GM04503 (cell line): ENCODE data around the gene PITPNC1.
A peak's percentile ranks its signal among the peaks of the same experiment; 100 is the strongest.
"Not testable (repeated sequence)": the region's sequence is repeated elsewhere in the genome, so short reads cannot be mapped to it uniquely, and the experiment has no call there.

Source experiments
- DNase-seq: peaks from one replicate; pipeline ENCODE4 v3.0.0-alpha.2; 2012; ENCODE audit warnings: low read depth

PITPNC1 gene

GRCh38 chr17:67516571-67516970 is 139.5 kb downstream of the PITPNC1 start:
- not testable (repeated sequence) for DNase-seq

DNA sequence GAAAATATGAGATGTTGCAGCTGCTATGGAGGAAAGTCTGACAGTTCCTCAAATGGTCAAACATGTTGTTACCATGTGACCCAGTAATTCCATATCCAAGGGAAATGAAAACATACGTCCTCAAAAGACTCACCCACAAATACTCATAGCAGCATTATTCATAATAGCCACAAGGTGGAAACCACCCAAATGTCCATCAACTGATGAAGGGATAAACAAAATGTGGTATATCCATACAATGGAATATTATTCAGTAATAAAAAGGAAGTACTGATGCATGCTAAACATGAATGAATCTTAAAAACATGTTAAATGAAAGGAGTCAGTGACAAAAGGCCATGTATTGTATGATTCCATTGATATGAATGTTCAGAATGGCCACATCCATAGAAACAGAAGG is 140.2 kb downstream of the PITPNC1 start:
- no peak for DNase-seq

DNA sequence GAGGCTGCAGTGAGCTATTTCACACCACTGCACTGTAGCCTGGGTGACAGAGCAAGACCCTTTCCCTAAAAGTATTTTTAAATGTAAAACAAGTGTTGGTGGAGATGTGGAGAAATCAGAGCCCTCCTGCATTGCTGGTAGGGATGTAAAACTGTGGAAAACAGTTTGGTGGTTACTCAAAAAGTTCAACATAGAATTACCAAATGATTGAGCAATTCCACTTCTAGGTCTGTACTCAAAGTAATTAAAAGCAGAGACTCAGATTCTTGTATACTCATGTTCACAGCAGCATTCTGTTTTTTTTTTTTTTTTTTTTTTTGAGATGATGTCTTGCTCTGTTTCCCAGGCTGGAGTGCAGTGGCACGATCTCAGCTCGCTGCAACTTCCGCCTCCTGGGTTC is 141.8 kb downstream of the PITPNC1 start:
- DNase-seq = peak; percentile 67

GRCh38 chr17:67519801-67520251 is 142.7 kb downstream of the PITPNC1 start:
- no peak for DNase-seq

GRCh38 chr17:67520252-67520906 is 143.3 kb downstream of the PITPNC1 start:
- peak; percentile 51 for DNase-seq

DNA sequence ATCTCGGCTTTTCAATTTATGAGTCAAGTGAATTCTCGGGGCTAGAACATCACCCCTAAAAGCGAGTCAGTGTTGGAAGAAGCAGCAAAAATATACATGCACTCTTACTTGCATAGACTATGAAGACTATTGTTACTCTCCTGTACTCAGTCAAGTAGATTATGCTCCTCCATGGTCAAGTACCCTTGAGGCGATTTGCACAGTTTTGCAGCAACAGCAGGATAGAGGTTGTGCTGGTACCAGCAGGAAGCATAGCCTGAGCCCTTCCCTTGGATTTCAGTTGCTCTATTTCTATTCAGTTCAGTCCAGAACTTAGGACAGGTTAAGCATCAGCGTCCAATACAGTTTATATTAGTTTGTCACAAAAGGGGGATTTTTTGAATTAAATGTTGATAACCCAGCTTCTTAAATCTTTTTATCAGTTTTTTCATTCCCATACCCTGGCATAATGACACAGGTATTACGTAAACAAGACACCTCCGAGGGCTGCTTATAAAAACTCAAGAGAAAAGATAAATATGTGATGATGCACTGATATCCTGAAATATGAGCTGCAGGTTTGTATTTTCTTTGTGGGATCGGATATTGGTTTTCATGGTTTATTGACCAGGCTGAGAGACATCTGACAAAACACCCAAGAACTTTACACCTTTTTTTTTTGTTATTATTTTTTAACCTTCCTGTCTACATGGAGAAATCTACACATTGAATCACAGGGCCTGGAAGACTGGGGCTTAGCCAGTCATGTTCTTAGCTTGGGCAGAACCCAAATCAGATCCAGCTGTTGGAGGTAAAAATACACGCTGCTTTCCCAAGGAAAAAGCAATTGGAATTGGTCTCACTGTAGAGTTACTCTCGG is 144.1 kb downstream of the PITPNC1 start:
- no peak for DNase-seq

GRCh38 chr17:67521775-67522069 is 144.6 kb downstream of the PITPNC1 start:
- DNase-seq = no peak

DNA sequence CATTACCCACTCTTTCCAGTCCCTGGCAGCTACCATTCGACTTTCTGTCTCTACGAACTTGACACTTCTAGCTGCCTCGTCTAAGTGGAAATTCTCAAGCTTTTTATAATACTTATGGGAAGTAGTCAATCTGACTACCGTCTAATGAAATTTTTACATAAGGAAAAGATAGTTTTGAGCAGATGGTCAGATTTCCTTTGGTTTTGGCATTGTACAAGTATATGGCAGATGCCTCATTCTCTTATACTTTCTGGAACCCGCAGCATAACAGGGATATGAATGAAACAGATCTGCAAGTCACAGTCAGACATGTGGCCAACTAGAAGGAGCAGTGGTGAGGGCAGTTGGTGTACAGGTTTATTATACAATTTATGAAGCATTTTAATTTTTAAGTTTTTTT is 146.0 kb downstream of the PITPNC1 start:
- no peak for DNase-seq

- no peak for DNase-seq
These were observed 148.4 kb downstream of the PITPNC1 start for GRCh38 chr17:67525239-67526135.

GRCh38 chr17:67526700-67527099 is 149.6 kb downstream of the PITPNC1 start:
- DNase-seq = no peak

- peak; percentile 65 for DNase-seq
These were observed 151.8 kb downstream of the PITPNC1 start for GRCh38 chr17:67528751-67529436.

DNA sequence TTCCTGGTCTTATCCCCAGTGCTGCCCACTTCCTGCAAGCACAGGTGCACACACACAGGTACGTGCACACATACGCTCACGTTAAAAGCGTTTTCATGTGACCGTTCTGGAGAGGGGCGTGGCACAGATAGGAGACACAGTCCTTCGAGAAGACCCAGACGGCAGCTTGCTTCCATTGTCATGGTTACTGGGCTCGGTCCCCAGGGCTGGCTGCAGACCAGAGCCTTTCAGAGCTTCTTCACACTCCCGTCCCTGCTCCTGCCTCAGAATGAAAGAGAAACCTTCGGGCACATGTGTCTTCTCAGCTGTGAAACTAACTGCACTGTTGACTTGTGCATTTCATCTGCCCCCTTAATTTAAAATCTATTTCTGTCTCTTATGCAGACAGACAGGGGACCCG is 154.2 kb downstream of the PITPNC1 start:
- DNase-seq = no peak

DNA sequence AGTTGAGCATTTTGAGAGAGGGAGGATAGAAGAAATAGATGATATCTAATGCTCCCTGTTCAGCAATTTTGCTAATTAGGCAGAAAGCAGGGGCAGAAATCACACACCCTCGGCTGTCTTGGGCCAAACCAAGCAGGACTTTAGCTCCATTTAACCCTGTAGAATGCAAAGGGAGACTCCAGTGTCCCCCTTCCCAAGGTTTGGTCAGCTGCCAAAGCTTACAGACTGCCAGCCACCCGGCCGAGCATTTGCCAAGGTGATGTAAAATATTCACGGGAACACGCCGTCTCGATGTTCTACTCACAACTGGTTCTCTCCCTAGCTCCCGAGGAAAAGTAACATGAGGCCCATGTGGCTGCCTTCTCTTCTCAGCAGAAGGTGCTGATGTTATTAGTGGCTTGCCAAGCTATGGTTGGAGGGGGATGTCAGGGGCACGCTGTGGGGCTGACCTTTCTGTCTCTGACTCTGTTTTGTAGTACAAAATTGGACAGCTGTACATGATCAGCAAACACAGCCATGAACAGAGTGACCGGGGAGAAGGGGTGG is 155.3 kb downstream of the PITPNC1 start:
- DNase-seq = no peak

DNA sequence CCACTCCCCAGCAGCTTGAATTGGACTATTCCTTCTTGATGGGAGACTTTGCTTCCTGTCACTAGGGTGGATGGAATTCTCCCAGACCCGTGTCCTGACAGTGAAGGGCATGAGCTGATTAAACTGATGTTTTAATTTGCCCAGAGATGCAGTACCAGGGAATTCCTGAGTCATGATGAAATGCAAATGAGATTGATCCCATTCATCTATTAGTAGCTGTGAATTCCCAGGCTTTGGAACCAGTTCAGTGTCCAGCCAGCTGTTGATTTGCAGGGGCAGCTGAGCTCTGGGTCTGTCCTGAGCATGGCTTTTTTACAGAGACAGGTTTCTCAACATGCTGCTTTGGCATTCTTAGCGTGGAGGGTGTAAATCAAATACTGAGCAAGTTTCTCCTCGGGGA is 157.9 kb downstream of the PITPNC1 start:
- DNase-seq = no peak

DNA sequence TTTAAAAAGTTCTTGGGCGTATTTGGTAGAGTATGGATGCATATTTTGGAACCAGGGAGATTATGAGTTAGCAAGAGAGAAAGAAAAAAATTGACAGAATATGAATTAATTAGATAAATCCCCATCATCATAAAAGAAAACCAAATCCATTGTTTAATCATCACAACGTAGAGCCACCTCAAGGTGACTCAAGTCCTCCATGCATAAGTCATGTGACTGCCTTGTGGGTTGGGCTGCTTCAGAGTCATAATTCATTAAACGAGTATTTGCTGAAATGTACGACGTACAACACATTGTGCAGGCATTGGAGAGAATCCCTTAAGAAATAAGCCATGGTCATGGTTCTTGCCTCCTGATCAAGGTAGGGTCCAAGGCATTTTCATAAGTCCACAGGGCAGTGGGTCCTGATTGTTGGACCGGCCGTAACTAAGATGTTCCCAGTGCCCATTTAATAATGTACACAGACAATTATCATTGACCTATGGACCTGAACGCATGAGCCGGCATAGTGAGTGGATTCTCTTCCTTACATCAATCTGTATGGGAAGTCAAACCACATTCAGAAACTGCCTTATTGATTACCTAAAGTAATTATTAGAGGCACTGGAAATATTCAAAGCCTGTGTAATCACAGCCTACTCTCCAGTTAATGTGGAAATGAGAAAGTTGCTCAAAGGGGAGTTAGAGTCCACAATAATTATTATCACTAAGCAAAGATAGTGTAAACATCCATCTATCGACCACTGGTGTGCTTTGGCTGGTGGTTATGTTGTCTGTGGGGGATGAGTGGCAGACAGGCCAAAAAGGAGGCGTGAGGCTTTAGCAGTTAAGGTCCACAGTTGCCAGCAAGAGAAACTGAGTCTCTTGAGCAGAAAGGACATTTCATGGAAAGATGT is 165.4 kb downstream of the PITPNC1 start:
- no peak for DNase-seq

GRCh38 chr17:67544364-67544955 is 167.4 kb downstream of the PITPNC1 start:
- DNase-seq = no peak

DNA sequence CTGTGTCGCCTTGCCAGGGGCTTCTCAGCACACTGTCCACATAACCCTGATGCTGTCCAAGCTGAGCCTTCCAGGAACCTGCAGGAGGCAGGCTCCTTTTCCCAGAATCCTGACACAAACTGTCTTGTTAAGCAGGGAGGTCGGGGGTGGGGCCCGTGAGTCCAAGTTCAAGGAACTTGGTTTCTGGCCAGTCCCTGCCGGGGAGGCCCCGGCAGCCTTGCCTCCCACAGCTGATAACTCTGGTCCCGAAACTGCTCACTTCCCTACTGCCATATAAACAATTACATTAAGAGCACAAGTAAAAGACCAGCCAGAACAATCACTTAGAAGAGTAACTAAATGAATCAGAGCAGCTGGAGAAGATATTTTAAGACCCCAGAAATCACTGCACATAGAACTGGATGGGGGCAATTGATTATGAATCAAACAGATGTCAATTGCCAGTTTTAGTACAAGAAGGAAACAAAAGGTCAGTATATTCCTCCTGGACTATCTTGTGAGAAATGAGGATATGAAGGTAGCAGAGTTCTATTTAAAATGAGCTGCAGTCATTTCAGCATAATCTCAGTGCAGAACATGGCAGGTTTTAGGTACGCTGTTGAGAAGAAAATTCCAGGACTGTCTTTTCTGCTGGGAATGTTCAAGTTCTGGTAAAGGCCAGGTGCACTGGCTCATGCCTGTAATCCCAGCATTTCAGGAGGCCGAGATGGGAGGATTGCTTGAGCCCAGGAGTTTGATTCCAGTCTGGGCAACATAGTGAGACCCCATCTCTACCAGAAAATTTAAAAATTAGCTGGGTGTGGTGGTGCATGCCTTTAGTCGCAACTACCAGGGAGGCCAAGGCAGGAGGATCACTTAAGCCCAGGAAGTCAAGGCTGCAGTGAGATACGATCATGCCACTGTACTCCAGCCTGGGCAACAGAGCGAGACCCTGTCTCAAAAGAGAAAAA is 169.8 kb downstream of the PITPNC1 start:
- no peak for DNase-seq

DNA sequence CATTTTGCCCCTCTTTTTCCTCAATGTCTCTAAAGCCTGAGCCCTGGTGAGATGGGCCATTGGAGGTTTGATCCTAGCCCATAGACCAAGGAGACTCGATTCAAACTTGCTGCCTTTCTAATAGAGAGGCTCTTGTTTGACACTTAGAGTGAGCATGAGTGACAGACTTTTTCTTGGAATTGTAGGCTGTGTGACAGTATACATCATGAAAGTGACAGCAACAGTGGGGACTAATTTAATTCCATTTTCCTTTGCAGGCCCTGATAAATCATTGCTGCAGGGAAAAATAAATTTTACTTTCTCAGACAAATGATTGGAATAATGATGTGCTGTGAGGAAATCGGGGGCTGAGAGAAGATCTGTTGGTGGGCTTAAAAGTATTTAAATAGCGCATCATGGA is 171.6 kb downstream of the PITPNC1 start:
- DNase-seq = no peak

- DNase-seq = no peak
These were observed 172.7 kb downstream of the PITPNC1 start for GRCh38 chr17:67549820-67550219.
